PC-9 (cell line): ENCODE results near the gene POMT2.

Experiments used
- CTCF ChIP-seq: fragments of 200-600 bp; sonication (generic); conservative IDR thresholded peaks from 2 replicates; pipeline ENCODE4 v1.6.1; 2017; ENCODE audit warnings: mixed run types, antibody characterized with exemption, mild to moderate bottlenecking, moderate library complexity
- EZH2 ChIP-seq: fragments of 200-600 bp; sonication (generic); IDR thresholded peaks from 2 replicates; pipeline ENCODE4 v1.8.0; 2017; ENCODE audit warnings: antibody characterized with exemption, low read depth

- TF ChIP-seq CTCF = no peak
- no peak for TF ChIP-seq EZH2
Observed at GRCh38 chr14:77240336-77240915, 80.3 kb downstream of the POMT2 start.
